HL-60 (cell line): Measurements from ENCODE around the gene PLK2.

ENCODE experiments used
- DNase-seq, 2 experiments: peaks; one replicate each; pipeline ENCODE4 v3.0.0-alpha.2; 2010 to 2020; ENCODE audit warnings: low read depth in 1 of 2, low spot score in 1 of 2
- H3K27ac ChIP-seq: fragments of 250-450 bp; sonication (Bioruptor Pico); replicated peaks from 2 replicates; pipeline ENCODE4 v1.5.1; 2020; ENCODE audit warnings: mild to moderate bottlenecking, moderate library complexity
- H3K27me3 ChIP-seq: fragments of 250-450 bp; sonication (Bioruptor Pico); 2 replicates; pipeline ENCODE4 v1.5.1; 2021; ENCODE audit warnings: mild to moderate bottlenecking, moderate library complexity; ENCODE audit not compliant: insufficient read depth, poor library complexity, severe bottlenecking
- H3K4me3 ChIP-seq: replicated peaks from 2 replicates; pipeline ENCODE4 v1.5.1; 2011; ENCODE audit warnings: mild to moderate bottlenecking, control low read depth, low read length; ENCODE audit not compliant: insufficient read depth
- CTCF ChIP-seq: IDR thresholded peaks from one replicate; pipeline ENCODE4 v1.5.1; 2011; ENCODE audit warnings: low read length, control low read depth, inconsistent platforms; ENCODE audit not compliant: insufficient read depth
- GABPA ChIP-seq: IDR thresholded peaks from 2 replicates; pipeline ENCODE4 v1.6.1; 2012; ENCODE audit warnings: low read depth
- POLR2AphosphoS5 ChIP-seq: IDR thresholded peaks from 2 replicates; pipeline ENCODE4 v1.6.1; 2012; ENCODE audit warnings: low read depth
- REST ChIP-seq: IDR thresholded peaks from 2 replicates; pipeline ENCODE4 v1.6.1; 2012; ENCODE audit warnings: low read depth; ENCODE audit not compliant: insufficient replicate concordance
- SPI1 ChIP-seq: IDR thresholded peaks from 2 replicates; pipeline ENCODE4 v1.6.1; 2012; ENCODE audit warnings: low read depth, mild to moderate bottlenecking, borderline replicate concordance

PLK2 gene

GRCh38 chr5:58482536-58482935 is 22.6 kb upstream of the PLK2 start:
- Histone ChIP-seq H3K4me3 (no peak overlapping the region), H3K27me3 (no peaks in the 10 kb centered on the region), H3K27ac (no peak overlapping the region)
- TF ChIP-seq REST (no peak), POLR2AphosphoS5 (no peak), SPI1 (no peak), GABPA (no peak), CTCF (no peak)
- no peak for DNase-seq

GRCh38 chr5:58481828-58482227 is 21.9 kb upstream of the PLK2 start:
- Histone ChIP-seq H3K27me3 (no peaks in the 10 kb centered on the region), H3K4me3 (no peak overlapping the region), H3K27ac (no peak overlapping the region)
- TF ChIP-seq REST, result no peak
- TF ChIP-seq GABPA, result no peak
- TF ChIP-seq SPI1, result no peak
- TF ChIP-seq CTCF, result no peak
- TF ChIP-seq POLR2AphosphoS5, result no peak
- DNase-seq, result no peak

GRCh38 chr5:58481066-58481676 is 21.3 kb upstream of the PLK2 start:
- Histone ChIP-seq H3K27me3 (no peaks in the 10 kb centered on the region), H3K4me3 (no peak overlapping the region), H3K27ac (no peak overlapping the region)
- TF ChIP-seq POLR2AphosphoS5 (no peak), GABPA (no peak), CTCF (no peak), SPI1 (no peak), REST (no peak)
- no peak for DNase-seq
